Measurements from ENCODE around the gene APRT.

APRT gene

GRCh38 chr16:88760424-88761142 lies 51.1 kb downstream of the APRT start:
- DNase-seq: no peak

DNA sequence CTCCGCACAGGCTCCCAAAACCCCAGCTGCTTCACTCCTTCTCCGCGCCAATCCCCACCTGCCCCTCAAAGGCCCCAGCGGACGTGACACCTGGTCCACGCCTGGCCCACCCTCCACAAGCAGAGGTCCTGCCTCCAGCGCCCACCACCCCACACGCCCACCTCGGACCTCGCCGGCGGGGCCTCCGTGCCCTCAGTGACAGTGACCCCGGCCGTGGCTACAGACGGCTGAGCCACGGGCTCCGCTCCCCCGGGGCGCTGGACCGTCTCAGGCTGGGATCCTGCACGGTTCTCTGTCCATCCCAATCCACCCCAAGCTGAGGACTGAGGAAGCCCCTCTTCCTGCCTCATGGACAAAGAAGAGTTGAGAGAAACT lies 51.8 kb downstream of the APRT start:
- DNase-seq: no peak

All from nucleus accumbens (tissue), 56 donors.